HG03095 (cell line): ENCODE results near the gene SPATA32.
"Not testable (repeated sequence)": the region's sequence is repeated elsewhere in the genome, so short reads cannot be mapped to it uniquely, and the experiment has no call there.

Source experiments
- ATAC-seq: cut with Tn5 transposase; IDR thresholded peaks from one replicate; pipeline ENCODE4 v1.9.1; 2021; ENCODE audit warnings: moderate library complexity; ENCODE audit not compliant: unreplicated experiment

Gene SPATA32

GRCh38 chr17:45261577-45262515, at the start of gene SPATA32:
Gene SPATA32 (minus strand): TSS chr17:45262094. CDS start chr17:45262016, 78 bp downstream.
- no peak for ATAC-seq

GRCh38 chr17:45311401-45311759, 49.5 kb upstream of the SPATA32 start:
- no peak for ATAC-seq

- ATAC-seq, result no peak
Measured at GRCh38 chr17:45310380-45311324, 48.8 kb upstream of the SPATA32 start.

- no peak for ATAC-seq
Measured at GRCh38 chr17:45309400-45309799, 47.5 kb upstream of the SPATA32 start.

GRCh38 chr17:45308840-45309239, 46.9 kb upstream of the SPATA32 start:
- no peak for ATAC-seq

GRCh38 chr17:45308016-45308365, 46.1 kb upstream of the SPATA32 start:
- ATAC-seq, result no peak

GRCh38 chr17:45307290-45308015, 45.6 kb upstream of the SPATA32 start:
- ATAC-seq, result no peak

GRCh38 chr17:45306623-45307022, 44.7 kb upstream of the SPATA32 start:
- ATAC-seq, result no peak

GRCh38 chr17:45306094-45306493, 44.2 kb upstream of the SPATA32 start:
- ATAC-seq, result no peak

GRCh38 chr17:45305530-45306087, 43.7 kb upstream of the SPATA32 start:
- no peak for ATAC-seq

- ATAC-seq, result peak; percentile 44
Measured at GRCh38 chr17:45302649-45303173, 40.8 kb upstream of the SPATA32 start.

- not testable (repeated sequence) for ATAC-seq
Measured at GRCh38 chr17:45302220-45302619, 40.3 kb upstream of the SPATA32 start.

- no peak for ATAC-seq
Measured at GRCh38 chr17:45301674-45302073, 39.8 kb upstream of the SPATA32 start.

- no peak for ATAC-seq
Measured at GRCh38 chr17:45300060-45300751, 38.3 kb upstream of the SPATA32 start.

- no peak for ATAC-seq
Measured at GRCh38 chr17:45299361-45299760, 37.5 kb upstream of the SPATA32 start.

- ATAC-seq, result no peak
Measured at GRCh38 chr17:45298546-45299285, 36.8 kb upstream of the SPATA32 start.

- no peak for ATAC-seq
Measured at GRCh38 chr17:45296833-45297124, 34.9 kb upstream of the SPATA32 start.

- ATAC-seq, result no peak
Measured at GRCh38 chr17:45296003-45296832, 34.3 kb upstream of the SPATA32 start.
